NB4 (cell line): Measurements from ENCODE around the gene DRG1.

Source experiments
- MAX ChIP-seq: IDR thresholded peaks from 2 replicates; pipeline ENCODE4 v1.6.1; 2011; ENCODE audit warnings: low read depth, low read length
- MYC ChIP-seq: IDR thresholded peaks from 2 replicates; pipeline ENCODE4 v1.6.1; 2011; ENCODE audit warnings: low read depth, low read length
- POLR2A ChIP-seq: IDR thresholded peaks from 2 replicates; pipeline ENCODE4 v1.6.1; 2011; ENCODE audit warnings: mild to moderate bottlenecking; ENCODE audit not compliant: insufficient read length; ENCODE audit errors: extremely low read depth
- TF ChIP-seq, protein P1 (sequence below): IDR thresholded peaks from one replicate; pipeline ENCODE4 v1.5.1; 2012; ENCODE audit warnings: low read depth, low read length

DNA sequence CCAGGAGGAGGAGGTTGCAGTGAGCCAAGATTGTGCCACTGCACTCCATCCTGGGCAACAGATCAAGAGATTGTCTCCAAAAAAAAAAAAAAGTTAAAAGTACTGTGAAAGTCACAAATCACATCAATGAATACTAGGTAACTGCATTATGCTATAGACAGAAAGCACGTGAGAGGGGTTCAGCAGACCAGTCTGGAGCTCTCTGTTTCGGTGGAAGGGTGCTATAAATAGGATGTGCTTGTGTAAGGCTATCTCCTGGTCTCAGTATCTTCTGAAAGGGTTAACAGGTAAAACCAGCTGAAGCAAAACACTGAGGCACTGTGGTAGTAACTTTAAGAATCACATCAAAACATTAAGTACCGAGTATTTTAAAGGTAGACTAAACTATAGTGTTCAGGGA lies 46.8 kb downstream of the DRG1 start:
- TF ChIP-seq, protein P1, sequence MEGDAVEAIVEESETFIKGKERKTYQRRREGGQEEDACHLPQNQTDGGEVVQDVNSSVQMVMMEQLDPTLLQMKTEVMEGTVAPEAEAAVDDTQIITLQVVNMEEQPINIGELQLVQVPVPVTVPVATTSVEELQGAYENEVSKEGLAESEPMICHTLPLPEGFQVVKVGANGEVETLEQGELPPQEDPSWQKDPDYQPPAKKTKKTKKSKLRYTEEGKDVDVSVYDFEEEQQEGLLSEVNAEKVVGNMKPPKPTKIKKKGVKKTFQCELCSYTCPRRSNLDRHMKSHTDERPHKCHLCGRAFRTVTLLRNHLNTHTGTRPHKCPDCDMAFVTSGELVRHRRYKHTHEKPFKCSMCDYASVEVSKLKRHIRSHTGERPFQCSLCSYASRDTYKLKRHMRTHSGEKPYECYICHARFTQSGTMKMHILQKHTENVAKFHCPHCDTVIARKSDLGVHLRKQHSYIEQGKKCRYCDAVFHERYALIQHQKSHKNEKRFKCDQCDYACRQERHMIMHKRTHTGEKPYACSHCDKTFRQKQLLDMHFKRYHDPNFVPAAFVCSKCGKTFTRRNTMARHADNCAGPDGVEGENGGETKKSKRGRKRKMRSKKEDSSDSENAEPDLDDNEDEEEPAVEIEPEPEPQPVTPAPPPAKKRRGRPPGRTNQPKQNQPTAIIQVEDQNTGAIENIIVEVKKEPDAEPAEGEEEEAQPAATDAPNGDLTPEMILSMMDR = no peak
- no peak for TF ChIP-seq POLR2A
- TF ChIP-seq MYC = no peak
- TF ChIP-seq MAX = no peak
